ENCODE data around the gene BPIFB2. TPM values are rescaled to one million over a fixed set of nuclear protein-coding genes. Genes with fewer than 3 reads are reported as not detected.

BPIFB2 gene
- polyA plus RNA-seq, 1 experiment = not detected

DNA sequence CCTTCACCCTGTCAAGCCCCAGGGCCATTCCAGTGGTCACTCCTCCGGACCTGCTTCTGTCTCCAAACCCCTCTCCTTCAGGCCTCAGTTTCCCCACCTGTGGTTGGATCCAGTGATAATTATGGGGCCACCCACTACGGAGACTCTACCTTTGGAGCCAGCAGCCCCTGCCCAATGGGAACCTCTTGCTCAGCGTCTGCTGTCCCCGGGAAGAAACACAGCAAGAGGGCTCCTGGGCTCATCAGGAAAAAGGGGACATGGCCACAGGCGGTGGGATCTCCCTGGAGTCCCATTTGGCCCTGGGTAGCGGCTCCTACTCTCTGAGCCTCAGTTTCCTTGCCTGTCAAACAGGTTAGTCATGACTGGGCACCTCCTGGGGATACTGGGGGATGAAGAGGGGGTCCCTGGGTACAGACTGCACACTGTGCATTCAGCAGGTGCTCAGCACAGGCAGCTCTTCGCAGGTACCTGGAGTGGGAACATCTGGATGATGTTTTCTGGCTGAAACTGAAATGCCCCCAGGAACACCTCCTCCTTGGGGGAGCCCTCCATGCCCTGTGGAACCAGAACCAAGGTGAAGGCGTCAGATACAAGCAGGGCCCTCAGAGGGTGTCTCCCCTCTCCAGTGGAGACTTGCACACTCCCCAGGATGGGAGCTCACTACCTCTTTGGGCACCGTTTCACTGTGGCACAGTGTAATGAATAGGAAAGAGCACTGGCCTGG lies 22.7 kb upstream of the BPIFB2 start:
- TF ChIP-seq, protein P1, sequence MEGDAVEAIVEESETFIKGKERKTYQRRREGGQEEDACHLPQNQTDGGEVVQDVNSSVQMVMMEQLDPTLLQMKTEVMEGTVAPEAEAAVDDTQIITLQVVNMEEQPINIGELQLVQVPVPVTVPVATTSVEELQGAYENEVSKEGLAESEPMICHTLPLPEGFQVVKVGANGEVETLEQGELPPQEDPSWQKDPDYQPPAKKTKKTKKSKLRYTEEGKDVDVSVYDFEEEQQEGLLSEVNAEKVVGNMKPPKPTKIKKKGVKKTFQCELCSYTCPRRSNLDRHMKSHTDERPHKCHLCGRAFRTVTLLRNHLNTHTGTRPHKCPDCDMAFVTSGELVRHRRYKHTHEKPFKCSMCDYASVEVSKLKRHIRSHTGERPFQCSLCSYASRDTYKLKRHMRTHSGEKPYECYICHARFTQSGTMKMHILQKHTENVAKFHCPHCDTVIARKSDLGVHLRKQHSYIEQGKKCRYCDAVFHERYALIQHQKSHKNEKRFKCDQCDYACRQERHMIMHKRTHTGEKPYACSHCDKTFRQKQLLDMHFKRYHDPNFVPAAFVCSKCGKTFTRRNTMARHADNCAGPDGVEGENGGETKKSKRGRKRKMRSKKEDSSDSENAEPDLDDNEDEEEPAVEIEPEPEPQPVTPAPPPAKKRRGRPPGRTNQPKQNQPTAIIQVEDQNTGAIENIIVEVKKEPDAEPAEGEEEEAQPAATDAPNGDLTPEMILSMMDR (IDR thresholded peaks at IDR 0.05; ENCODE audit: insufficient read depth, low read depth, low read length) = no peak
- no peak for DNase-seq (ENCODE audit: low read depth)
- H3K27me3 ChIP-seq (ENCODE audit: control insufficient read depth, insufficient read depth, low read length) = 0 out of 2 replicates have a peak, but pooled peaks cover 3% of the 10 kb centered on the region
- no peaks in the 10 kb centered on the region for H3K36me3 ChIP-seq (ENCODE audit: control insufficient read depth, insufficient read depth, low read length)
- CTCF ChIA-PET = interaction anchor here (1.4 kb wide), 1 partner anchor 15 kb away, joined by 3 read pairs; no protein-coding TSS in a partner anchor
- POLR2A ChIA-PET = no interaction called here
- no peak overlapping the region for H3K4me3 ChIP-seq (ENCODE audit: low read depth, low read length)

DNA sequence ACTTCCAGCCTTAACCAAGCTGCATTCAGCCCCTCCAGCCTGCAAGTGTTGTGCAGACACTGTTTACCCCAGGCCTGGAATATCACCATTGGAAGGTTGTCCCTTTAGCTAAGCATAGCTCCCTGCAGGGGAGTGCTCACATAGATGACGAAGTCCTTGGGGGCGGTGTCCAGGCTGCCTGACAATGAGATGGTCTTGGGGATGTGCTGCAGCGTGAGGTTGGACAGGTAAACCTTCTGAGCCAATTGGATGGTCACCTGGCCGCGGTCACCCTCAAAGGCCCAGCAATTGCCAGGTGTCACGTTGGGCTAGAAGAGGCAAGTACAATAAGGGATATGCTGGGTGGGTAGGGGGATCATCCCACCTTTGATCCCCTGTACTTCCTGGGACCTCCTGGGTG lies 21.9 kb upstream of the BPIFB2 start:
- ChIA-PET POLR2A (no interaction called here), CTCF (interaction anchor here (0.5 to 1.4 kb wide), 3 partner anchors 14 to 1081 kb away, joined by 3 to 7 read pairs (median 4); partner anchors contain the start of gene SUN5)
- Histone ChIP-seq H3K27me3 (ENCODE audit: control insufficient read depth, insufficient read depth, low read length) (0 out of 2 replicates have a peak, but pooled peaks cover 4% of the 10 kb centered on the region), H3K36me3 (ENCODE audit: control insufficient read depth, insufficient read depth, low read length) (no peaks in the 10 kb centered on the region), H3K4me3 (ENCODE audit: low read depth, low read length) (no peak overlapping the region)
- DNase-seq (ENCODE audit: low read depth) = no peak
- TF ChIP-seq, protein P1 (IDR thresholded peaks at IDR 0.05; ENCODE audit: insufficient read depth, low read depth, low read length) = no peak

DNA sequence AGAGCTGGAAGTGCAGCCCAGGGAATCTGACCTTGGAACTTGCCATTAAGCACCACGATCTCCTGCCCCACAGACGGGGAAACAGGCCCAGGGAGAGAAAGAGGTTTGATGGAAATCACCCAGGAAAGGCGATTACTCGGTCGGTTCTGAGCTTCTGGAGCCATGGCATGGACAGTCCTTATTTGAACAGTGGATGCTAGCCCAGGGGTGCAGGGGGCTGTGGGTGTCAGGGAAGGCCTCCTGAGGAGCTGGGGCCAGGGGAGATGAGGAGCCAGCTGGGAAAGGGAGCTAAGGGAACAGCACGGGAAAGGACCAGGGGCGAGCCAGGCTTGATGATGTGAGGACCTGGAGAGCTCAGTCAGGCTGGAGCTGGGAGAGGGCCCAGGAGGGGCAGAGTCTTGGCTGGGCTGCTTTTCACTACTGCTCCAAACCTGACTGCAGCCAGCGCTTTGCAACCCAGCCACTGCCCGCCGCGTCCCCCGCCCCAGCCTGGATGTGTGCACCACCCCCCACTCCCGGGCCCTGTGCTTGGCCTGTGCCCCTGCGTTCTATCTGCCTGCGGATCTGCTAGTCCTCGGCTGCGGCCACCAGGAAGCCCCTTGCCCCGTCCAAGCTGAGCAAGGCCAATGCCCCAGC lies 21.1 kb upstream of the BPIFB2 start:
- POLR2A ChIA-PET = no interaction called here
- CTCF ChIA-PET = interaction anchor here (0.5 to 1.4 kb wide), 4 partner anchors 13 to 1080 kb away, joined by 3 to 7 read pairs (median 4); partner anchors contain the start of gene SUN5
- DNase-seq (ENCODE audit: low read depth) = no peak
- 0 out of 2 replicates have a peak, but pooled peaks cover 4% of the 10 kb centered on the region for H3K27me3 ChIP-seq (ENCODE audit: control insufficient read depth, insufficient read depth, low read length)
- TF ChIP-seq, protein P1 (IDR thresholded peaks at IDR 0.05; ENCODE audit: insufficient read depth, low read depth, low read length) = no peak
- H3K4me3 ChIP-seq (ENCODE audit: low read depth, low read length) = no peak overlapping the region
- H3K36me3 ChIP-seq (ENCODE audit: control insufficient read depth, insufficient read depth, low read length) = no peaks in the 10 kb centered on the region

DNA sequence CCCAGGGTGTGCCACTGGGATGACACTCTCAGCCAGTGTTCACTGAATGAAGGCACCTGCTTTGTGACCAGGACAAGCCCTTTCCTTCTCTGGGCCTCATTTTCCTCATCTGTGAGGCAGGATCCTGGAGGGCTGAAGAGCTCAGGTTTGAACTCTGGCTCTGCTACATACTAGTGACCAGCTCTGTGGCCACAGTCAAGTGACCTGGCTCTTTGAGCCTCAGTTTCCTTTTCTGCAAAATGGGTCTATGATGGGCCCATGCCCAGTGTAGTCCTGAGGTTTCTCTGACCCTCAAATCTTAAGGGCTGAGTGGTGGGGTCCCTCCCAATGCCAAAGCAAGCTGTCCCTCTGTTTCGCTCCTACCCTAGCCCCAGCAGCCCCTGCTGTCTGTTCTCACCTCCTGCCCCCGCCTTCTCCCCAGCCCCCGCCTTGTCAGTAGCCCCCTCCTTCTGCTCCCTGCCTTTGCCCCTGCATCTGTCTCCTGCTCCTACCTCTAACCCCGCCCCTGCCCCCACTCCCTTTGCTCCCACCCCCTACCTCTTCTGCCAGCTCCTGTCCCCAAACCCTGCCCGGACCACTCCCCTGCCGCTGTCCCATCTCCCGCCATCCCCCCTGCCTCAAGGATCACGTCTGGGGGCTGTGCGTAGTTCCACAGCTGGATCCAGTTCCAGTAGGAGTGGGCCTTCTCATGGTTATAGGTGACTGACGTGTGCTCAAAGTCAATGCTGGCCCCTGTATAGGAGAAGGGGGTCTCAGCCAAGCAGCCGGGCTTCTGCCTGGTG lies 20.3 kb upstream of the BPIFB2 start:
- ChIA-PET POLR2A (no interaction called here), CTCF (interaction anchor here (0.7 to 1.1 kb wide), 3 partner anchors 18 to 197 kb away, joined by 3 to 4 read pairs (median 4); partner anchors contain the start of gene SUN5)
- 0 out of 2 replicates have a peak, but pooled peaks cover 4% of the 10 kb centered on the region for H3K27me3 ChIP-seq (ENCODE audit: control insufficient read depth, insufficient read depth, low read length)
- H3K4me3 ChIP-seq (ENCODE audit: low read depth, low read length) = no peak overlapping the region
- no peak for DNase-seq (ENCODE audit: low read depth)
- TF ChIP-seq, protein P1 (IDR thresholded peaks at IDR 0.05; ENCODE audit: insufficient read depth, low read depth, low read length) = no peak
- H3K36me3 ChIP-seq (ENCODE audit: control insufficient read depth, insufficient read depth, low read length) = no peaks in the 10 kb centered on the region

Data from BJ (cell line).